K562 (cell line): ENCODE measurements around the gene TMEM184A. TPM values are rescaled to one million over a fixed set of nuclear protein-coding genes. Genes with fewer than 3 reads are reported as not detected.

Experiments used
- polyA plus RNA-seq, 8 experiments: library from polyadenylated mRNA; depleted of rRNA in 4 of 8; stranded (reverse) in 5 of 8; unstranded in 3 of 8; fragments of >200 nt; fragmentation: Nextera tagmentation in 2 of 8; fragmentation: Illumina TruSeq in 1 of 8; extraction: Ambion mirVana in 2 of 8; extraction: Trizol in 1 of 8; gene quantifications; 2 replicates each; pipeline versions ENCODE4 v1.2.1 to v1.2.3, GENCODE V29; 2011 to 2014; ENCODE audit warnings: inconsistent platforms in 1 of 8, missing spikeins in 1 of 8
- total RNA-seq, 7 experiments: library from RNA; depleted of rRNA in 6 of 7; stranded (reverse); fragments of >200 nt in 6 of 7; fragmentation: Illumina TruSeq in 2 of 7; extraction: Trizol in 2 of 7; gene quantifications; 2 replicates each; pipeline versions ENCODE4 v1.2.1 to v1.2.3, GENCODE V29; 2011 to 2021; ENCODE audit warnings: low replicate concordance in 1 of 7

TMEM184A gene
- total and polyA plus RNA-seq, 9 of the 15 experiments (the other 6 are each of a cell fraction or from before 2014, with no cell fraction given) = 0.10 to 0.18 (median 0.11) TPM; not detected in 6

Other genes starting within 250 kb of the TMEM184A start
- gene MICALL2, start 96.7 kb downstream of the TMEM184A start, total RNA-seq (2014; rRNA removed) = 59.0 and 71.5 TPM in 2 replicates
- 6.9 and 9.5 TPM in 2 replicates for gene MICALL2, start 96.7 kb downstream of the TMEM184A start, total RNA-seq (2014; rRNA removed; fragmentation: Illumina TruSeq; extraction: Trizol)
- gene MICALL2, start 96.7 kb downstream of the TMEM184A start, total RNA-seq (2015; rRNA removed; fragmentation: Illumina TruSeq; extraction: Trizol) = 26.9 and 32.7 TPM in 2 replicates
- gene MICALL2, start 96.7 kb downstream of the TMEM184A start, total RNA-seq (2021) = 102 and 103 TPM in 2 replicates
- gene MICALL2, start 96.7 kb downstream of the TMEM184A start, polyA plus RNA-seq (2011; rRNA removed) = 17.0 and 42.5 TPM in 2 replicates
- gene MICALL2, start 96.7 kb downstream of the TMEM184A start, polyA plus RNA-seq (2014; fragmentation: Illumina TruSeq; extraction: Trizol) = 13.2 and 29.8 TPM in 2 replicates
- gene MICALL2, start 96.7 kb downstream of the TMEM184A start, polyA plus RNA-seq (2014; fragmentation: Nextera tagmentation; extraction: Ambion mirVana) = 1 to 10 TPM; 1.8 to 2.2 TPM
- 91.2 and 99.3 TPM in 2 replicates for gene MICALL2, start 96.7 kb downstream of the TMEM184A start, polyA plus RNA-seq (2014; rRNA removed)
- gene INTS1, start 51.8 kb downstream of the TMEM184A start, total RNA-seq (2014; rRNA removed) = 34.9 and 39.7 TPM in 2 replicates
- 4.1 and 6.8 TPM in 2 replicates for gene INTS1, start 51.8 kb downstream of the TMEM184A start, total RNA-seq (2014; rRNA removed; fragmentation: Illumina TruSeq; extraction: Trizol)
- 19.2 and 20.1 TPM in 2 replicates for gene INTS1, start 51.8 kb downstream of the TMEM184A start, total RNA-seq (2015; rRNA removed; fragmentation: Illumina TruSeq; extraction: Trizol)
- 105 and 119 TPM in 2 replicates for gene INTS1, start 51.8 kb downstream of the TMEM184A start, total RNA-seq (2021)
- 12.0 and 28.0 TPM in 2 replicates for gene INTS1, start 51.8 kb downstream of the TMEM184A start, polyA plus RNA-seq (2011; rRNA removed)
- gene INTS1, start 51.8 kb downstream of the TMEM184A start, polyA plus RNA-seq (2014; fragmentation: Illumina TruSeq; extraction: Trizol) = 18.5 and 66.3 TPM in 2 replicates
- 1 to 10 TPM in 1 of 2 experiments, under 1 TPM in 1; 0.34 to 1.7 TPM for gene INTS1, start 51.8 kb downstream of the TMEM184A start, polyA plus RNA-seq (2014; fragmentation: Nextera tagmentation; extraction: Ambion mirVana)
- gene INTS1, start 51.8 kb downstream of the TMEM184A start, polyA plus RNA-seq (2014; rRNA removed) = 46.7 and 55.1 TPM in 2 replicates
- gene MAFK, start 25.5 kb downstream of the TMEM184A start, total RNA-seq (2014; rRNA removed) = 11.7 and 15.6 TPM in 2 replicates
- gene MAFK, start 25.5 kb downstream of the TMEM184A start, total RNA-seq (2014; rRNA removed; fragmentation: Illumina TruSeq; extraction: Trizol) = 1.1 and 1.3 TPM in 2 replicates
- gene MAFK, start 25.5 kb downstream of the TMEM184A start, total RNA-seq (2015; rRNA removed; fragmentation: Illumina TruSeq; extraction: Trizol) = 4.7 and 5.5 TPM in 2 replicates
- 17.6 and 24.4 TPM in 2 replicates for gene MAFK, start 25.5 kb downstream of the TMEM184A start, total RNA-seq (2021)
- gene MAFK, start 25.5 kb downstream of the TMEM184A start, polyA plus RNA-seq (2011; rRNA removed) = 2.1 and 4.9 TPM in 2 replicates
- 3.7 and 6.9 TPM in 2 replicates for gene MAFK, start 25.5 kb downstream of the TMEM184A start, polyA plus RNA-seq (2014; fragmentation: Illumina TruSeq; extraction: Trizol)
- under 1 TPM; 0.04 to 0.07 TPM for gene MAFK, start 25.5 kb downstream of the TMEM184A start, polyA plus RNA-seq (2014; fragmentation: Nextera tagmentation; extraction: Ambion mirVana)
- gene MAFK, start 25.5 kb downstream of the TMEM184A start, polyA plus RNA-seq (2014; rRNA removed) = 12.8 and 13.5 TPM in 2 replicates
- 122 and 132 TPM in 2 replicates for gene PSMG3, start 13.8 kb upstream of the TMEM184A start, total RNA-seq (2014; rRNA removed)
- 46.5 and 57.2 TPM in 2 replicates for gene PSMG3, start 13.8 kb upstream of the TMEM184A start, total RNA-seq (2014; rRNA removed; fragmentation: Illumina TruSeq; extraction: Trizol)
- 81.5 and 83.4 TPM in 2 replicates for gene PSMG3, start 13.8 kb upstream of the TMEM184A start, total RNA-seq (2015; rRNA removed; fragmentation: Illumina TruSeq; extraction: Trizol)
- gene PSMG3, start 13.8 kb upstream of the TMEM184A start, total RNA-seq (2021) = 77.3 and 80.1 TPM in 2 replicates
- 93.6 and 96.3 TPM in 2 replicates for gene PSMG3, start 13.8 kb upstream of the TMEM184A start, polyA plus RNA-seq (2011; rRNA removed)
- 54.0 and 64.6 TPM in 2 replicates for gene PSMG3, start 13.8 kb upstream of the TMEM184A start, polyA plus RNA-seq (2014; fragmentation: Illumina TruSeq; extraction: Trizol)
- 10 to 100 TPM; 34.8 to 55.3 TPM for gene PSMG3, start 13.8 kb upstream of the TMEM184A start, polyA plus RNA-seq (2014; fragmentation: Nextera tagmentation; extraction: Ambion mirVana)
- gene PSMG3, start 13.8 kb upstream of the TMEM184A start, polyA plus RNA-seq (2014; rRNA removed) = 121 and 136 TPM in 2 replicates
- gene ELFN1, start 114.1 kb upstream of the TMEM184A start, total RNA-seq (2014; rRNA removed) = 0.23 and 0.45 TPM in 2 replicates
- gene ELFN1, start 114.1 kb upstream of the TMEM184A start, total RNA-seq (2014; rRNA removed; fragmentation: Illumina TruSeq; extraction: Trizol) = 0.04 and 0.06 TPM in 2 replicates
- gene ELFN1, start 114.1 kb upstream of the TMEM184A start, total RNA-seq (2015; rRNA removed; fragmentation: Illumina TruSeq; extraction: Trizol) = 0.08 and 0.18 TPM in 2 replicates
- 0.45 and 0.64 TPM in 2 replicates for gene ELFN1, start 114.1 kb upstream of the TMEM184A start, total RNA-seq (2021)
- 0.13 and 0.41 TPM in 2 replicates for gene ELFN1, start 114.1 kb upstream of the TMEM184A start, polyA plus RNA-seq (2011; rRNA removed)
- gene ELFN1, start 114.1 kb upstream of the TMEM184A start, polyA plus RNA-seq (2014; fragmentation: Illumina TruSeq; extraction: Trizol) = 0.06 and 0.28 TPM in 2 replicates
- gene ELFN1, start 114.1 kb upstream of the TMEM184A start, polyA plus RNA-seq (2014; fragmentation: Nextera tagmentation; extraction: Ambion mirVana) = not detected
- 0.11 and 0.33 TPM in 2 replicates for gene ELFN1, start 114.1 kb upstream of the TMEM184A start, polyA plus RNA-seq (2014; rRNA removed)